Activated CD8-positive, alpha-beta memory T cell treated with anti-CD3 and anti-CD28 coated beads for 4 hours (primary cell): ENCODE results near the gene TMEM63A.
"Not testable (repeated sequence)": the region's sequence is repeated elsewhere in the genome, so short reads cannot be mapped to it uniquely, and the experiment has no call there.

ENCODE experiments used
- DNase-seq, 2 donors: peaks; one replicate each; pipeline ENCODE4 v3.0.0-alpha.2; 2020; ENCODE audit warnings: low read depth in 2 of 2

Gene TMEM63A

DNA sequence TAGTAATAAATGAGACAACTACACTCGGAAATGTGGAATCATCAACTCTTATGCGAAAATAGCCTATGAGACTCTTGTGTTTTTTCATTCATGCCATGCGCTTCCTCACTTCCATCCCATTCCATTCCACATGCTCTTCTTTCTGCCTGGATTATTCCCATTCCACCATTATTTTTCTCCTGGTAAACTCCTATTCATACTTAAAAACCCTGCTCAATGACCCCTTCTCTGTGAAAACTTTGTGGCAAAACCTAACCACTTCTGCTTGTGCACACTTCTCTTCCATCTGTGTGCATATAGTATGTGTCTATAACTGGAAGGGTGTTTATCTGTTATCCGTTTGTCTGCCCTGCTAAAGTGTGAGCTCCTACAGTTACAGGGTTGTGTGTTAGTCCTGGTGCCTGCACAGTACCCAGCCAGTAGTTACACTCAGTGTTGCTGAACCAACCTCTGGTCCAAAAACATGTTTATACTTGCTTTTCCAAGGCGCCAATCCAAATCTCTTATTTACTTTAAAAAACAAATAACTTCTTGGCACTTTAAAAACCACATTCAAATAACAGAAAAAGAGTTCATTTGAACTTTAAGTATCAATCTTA lies 61.6 kb downstream of the TMEM63A start:
- no peak for DNase-seq

DNA sequence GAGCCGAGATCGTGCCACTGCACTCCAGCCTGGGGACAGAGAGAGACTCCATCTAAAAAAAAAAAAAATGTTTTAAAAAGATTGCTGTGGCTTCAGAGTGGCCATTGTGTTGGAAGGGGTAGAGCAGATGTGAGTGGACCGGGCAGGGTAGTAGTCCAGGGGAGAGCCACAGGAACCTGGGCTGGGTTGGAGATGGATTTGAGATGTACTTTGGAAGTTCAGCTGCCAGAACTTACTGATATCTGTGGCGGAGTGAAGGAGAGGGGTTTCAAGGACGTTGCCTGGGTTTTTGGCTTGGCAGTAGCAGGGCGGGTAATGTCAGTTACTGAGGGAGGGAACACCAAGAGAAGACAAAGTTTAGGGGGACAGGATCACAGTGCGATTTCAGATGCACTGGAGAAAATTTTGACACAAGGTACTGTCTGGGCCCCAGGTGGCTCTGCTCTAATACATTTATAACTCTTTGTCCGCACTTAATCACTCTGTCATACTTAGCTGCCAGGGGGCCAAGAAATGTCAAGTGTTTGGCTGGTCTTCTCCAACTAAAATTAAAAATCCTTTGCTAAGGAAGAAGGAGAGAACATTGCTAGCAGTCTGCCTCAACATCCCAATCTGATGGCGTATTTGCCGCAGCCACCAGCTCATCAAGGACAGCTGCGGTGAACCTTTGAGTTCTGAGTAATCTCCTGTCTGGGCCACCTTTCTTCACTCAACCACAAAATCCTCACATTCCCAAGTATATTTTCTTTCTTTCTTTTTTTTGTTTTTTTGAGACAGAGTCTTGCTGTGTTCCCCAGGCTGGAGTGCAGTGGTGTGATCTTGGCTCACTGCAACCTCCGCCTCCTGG lies 62.6 kb downstream of the TMEM63A start:
- DNase-seq = no peak

GRCh38 chr1:225818229-225818628 lies 64.0 kb downstream of the TMEM63A start:
- no peak for DNase-seq

DNA sequence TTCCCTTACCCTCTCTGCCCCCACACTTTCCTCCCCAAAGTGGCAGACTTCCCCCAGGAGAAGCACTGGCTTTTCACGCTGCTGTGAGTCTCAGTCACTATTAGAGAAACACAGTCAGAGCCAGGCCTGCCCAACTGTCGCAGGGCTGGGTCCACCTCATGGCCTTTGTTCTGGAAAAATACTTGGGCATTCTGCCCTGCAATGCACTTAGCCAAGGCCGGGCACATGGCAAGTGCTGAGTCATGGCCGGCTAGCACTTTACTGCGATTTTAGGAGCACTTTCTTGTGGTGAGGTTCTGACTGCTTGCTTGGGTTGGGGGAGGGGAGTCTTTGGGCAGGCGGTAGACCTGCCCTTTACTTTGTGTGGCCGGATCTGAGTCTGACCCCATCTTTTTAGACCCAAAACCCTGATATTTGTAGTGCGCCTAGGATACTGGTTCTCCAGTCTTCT lies 64.5 kb downstream of the TMEM63A start:
- no peak for DNase-seq

GRCh38 chr1:225816643-225817538 lies 65.3 kb downstream of the TMEM63A start:
- DNase-seq = no peak

DNA sequence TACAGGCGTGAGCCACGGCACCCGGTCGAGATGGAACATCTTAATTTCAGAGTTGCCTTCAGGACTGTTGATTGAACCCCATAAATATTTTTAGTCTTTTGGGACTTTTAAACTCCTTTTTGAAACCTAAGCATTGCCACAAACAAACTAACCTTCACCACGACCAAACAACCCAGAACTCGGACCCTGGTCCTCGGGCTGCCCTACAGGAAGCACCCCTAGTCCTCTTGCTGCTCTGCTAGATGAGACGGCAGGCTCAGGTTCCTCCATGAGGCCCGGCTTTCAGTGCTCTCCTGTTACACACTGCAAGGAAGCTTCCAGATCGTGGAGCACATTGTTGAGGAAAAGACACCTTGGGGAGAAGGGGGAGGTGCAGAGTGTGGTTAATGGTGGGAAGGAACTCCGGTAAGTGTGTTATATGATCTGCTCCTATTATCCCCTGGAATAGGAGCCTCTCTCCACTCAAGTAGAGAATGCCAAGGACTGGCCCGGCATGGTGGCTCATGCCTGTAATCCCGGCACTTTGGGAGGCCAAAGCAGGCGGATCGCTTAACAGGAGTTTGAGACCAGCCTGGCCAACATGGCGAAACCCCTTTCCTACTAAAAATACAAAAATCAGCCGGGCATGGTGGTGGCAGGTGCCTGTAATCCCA lies 66.5 kb downstream of the TMEM63A start:
- no peak for DNase-seq

DNA sequence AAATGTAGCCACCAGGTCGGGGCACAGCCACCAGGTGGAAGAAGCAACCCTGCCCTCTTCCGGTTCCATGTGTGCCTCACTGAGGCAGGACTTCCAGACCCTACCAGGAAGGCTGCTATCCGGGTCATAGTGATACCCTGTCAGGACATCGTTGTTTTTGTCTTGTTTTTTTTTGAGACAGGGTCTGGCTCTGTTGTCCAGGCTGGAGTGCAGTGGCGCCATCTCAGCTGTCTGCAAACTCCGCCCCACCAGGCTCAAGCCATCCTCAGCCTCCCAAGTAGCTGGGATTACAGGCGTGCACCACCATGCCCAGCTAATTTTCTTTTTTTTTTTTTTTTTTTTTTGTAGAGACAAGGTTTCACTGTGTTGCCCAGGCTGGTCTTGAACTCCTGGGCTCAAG lies 67.1 kb downstream of the TMEM63A start:
- not testable (repeated sequence) for DNase-seq

- DNase-seq = no peak
These were observed 67.8 kb downstream of the TMEM63A start for GRCh38 chr1:225814381-225814780.

DNA sequence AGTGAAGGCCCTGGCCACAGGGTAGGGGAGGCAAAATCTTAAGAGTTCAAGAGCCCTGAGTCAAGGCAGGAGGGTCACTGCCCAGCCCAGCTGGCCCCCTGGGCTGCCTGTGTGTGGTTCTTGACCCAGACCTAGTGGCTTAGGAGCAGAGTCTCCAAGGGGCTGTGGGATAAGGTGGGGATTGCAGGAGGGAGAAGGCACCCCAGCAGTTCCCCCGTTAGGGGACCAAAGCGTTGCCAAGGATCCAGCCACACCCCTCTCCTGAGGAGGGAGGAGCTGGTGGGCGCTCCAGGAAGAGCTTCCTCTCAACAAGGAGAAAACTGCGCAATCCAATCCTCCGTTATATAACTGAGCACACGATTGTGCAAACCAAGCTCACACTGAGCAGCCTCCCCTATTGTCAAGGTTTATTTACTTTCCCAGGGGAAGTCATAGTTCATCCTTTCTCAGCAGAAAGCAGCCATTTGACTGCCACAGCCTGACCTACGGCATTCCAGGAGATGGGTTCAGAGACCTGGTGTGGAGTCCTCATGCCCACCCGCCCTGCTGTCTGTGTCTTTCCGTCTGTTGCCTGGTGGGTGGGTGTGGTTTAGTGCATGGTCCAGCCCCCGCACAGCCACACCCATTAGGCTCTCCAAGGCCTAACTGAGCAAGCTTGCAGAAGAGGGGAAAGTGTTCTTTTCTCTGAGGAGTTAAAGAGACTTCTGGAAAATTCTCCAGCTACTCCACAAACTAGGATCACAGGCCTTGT lies 68.8 kb downstream of the TMEM63A start:
- no peak for DNase-seq

DNA sequence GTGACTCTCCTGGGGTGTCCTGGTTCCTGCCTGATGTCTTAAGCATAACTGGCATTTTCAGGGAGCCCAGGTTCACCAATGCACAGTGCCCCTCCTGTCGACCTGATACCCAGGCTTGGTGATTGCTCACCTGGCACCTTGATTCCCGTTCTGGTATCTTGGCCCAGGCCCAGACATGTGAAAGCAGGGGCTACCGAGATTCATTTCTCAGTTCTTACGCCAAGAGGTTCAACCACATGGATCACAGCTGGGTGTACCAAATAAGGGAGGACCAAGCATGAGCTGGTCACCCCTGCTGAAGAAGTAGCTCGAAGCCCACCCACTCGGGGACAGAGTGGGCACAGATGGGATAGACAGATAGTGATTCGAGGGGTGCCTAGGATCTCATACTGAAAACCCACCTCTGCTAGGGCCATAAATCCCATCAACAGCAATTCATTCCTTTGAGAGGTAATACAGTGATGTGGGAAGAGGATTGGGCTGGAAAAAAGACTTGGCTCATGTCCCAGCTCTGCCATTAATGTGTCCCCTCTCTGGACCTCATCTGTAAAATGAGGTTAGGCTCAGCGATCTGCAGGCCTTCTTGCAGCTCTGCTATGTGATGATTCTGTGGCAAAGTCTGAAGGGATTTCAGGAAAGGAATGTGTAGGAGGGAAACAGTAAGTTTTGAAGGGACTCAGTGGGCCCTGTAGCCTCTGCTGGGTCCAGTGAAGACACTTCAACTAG lies 69.5 kb downstream of the TMEM63A start:
- no peak for DNase-seq

GRCh38 chr1:225811622-225812487 lies 70.3 kb downstream of the TMEM63A start:
- DNase-seq = no peak

DNA sequence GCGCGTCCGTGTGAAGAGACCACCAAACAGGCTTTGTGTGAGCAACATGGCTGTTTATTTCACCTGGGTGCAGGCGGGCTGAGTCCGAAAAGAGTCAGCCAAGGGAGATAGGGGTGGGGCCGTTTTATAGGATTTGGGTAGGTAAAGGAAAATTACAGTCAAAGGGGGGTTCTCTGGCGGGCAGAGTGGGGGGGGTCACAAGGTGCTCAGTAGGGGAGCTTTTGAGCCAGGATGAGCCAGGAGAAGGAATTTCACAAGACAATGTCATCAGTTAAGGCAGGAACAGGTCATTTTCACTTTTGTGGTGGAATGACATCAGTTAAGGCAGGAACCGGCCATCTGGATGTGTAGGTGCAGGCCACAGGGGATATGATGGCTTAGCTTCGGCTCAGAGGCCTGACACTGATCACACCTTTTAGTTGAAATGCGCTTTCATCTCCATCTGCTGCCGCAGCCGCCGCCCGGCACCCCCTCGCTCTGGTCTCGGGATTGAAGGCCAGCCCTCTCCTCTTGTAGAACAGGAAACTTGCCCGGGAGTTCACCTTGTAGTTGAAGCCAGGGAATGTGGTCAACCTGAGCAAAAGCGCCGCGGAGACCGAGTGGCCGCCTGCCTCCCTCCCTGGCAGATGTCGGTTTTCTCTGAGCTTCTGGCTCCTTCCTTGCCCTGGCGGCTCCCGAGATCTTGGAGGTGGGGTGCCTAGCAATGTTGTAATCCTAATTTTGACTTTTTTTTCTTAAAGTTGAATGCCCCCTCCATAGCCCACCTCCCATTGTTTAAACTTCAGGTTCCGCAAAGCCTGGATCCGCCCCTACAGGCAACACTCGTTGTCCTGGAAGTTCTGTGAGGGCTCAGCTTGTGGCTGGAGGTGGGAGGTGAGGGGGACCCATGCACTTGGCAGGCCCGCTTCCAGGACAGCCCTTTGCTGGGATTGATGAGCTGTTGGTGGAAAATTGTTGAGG lies 71.3 kb downstream of the TMEM63A start:
- not testable (repeated sequence) for DNase-seq

GRCh38 chr1:225809842-225810578 lies 72.2 kb downstream of the TMEM63A start, which contains the start of gene EPHX1:
Gene EPHX1, plus strand, starts transcription at chr1:225810124. Its CDS starts 18,606 bp downstream, at chr1:225828730.
- peak; percentile 14 to 21 for DNase-seq

- DNase-seq = no peak
These were observed 74.0 kb downstream of the TMEM63A start for GRCh38 chr1:225808136-225808535.

DNA sequence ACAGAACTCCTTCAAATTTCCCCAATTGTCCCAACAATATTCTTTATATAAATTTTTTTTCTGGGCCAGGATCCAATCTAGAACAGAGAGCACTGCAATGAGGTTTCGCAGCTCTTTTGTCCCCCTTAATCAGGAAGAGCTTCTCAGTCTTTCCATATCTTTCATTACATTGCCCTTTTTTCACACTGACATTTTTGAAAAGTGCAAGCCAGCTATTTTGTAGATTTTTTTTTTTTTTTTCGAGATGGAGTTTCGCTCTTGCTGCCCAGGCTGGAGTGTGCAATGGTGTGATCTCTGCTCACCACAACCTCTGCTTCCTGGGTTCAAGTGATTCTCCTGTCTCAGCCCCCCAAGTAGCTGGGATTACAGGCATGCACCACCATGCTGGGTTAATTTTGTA lies 75.4 kb downstream of the TMEM63A start:
- not testable (repeated sequence) for DNase-seq

DNA sequence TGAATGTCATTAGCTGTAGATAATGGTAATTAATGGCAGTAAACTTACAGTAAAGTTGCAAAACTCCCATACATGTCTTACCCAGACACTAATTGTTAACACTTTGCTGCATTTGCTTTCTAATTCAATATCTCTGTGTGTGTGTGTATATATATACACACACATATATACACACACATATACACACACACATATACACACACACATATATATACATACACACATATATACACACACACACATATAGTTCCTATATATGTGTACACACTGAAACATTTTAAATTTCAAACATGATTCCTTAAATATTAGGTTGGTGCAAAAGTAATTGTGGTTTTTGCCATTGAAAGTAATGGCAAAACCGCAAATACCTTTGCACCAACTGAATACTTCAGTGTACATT lies 75.9 kb downstream of the TMEM63A start:
- DNase-seq = no peak

- DNase-seq = not testable (repeated sequence)
These were observed 81.0 kb downstream of the TMEM63A start for GRCh38 chr1:225801146-225801545.
